Right lobe of liver (tissue), 6 donors: ENCODE measurements around the gene CLIC1. TPM values are rescaled to one million over a fixed set of nuclear protein-coding genes. Genes with fewer than 3 reads are reported as not detected.
A peak's percentile ranks its signal among the peaks of the same experiment; 100 is the strongest.

Source experiments
- ATAC-seq, 4 donors: fragments of 200-7000 bp; cut with Tn5 transposase; one replicate each; pipeline ENCODE4 v1.9.1; 2020; ENCODE audit warnings: mild to moderate bottlenecking in 4 of 4, moderate library complexity in 4 of 4
- DNase-seq, 3 donors: peaks; one replicate each; pipeline ENCODE4 v3.0.0-alpha.2; 2020
- H3K27ac ChIP-seq, 3 donors: fragments of 200-600 bp; one replicate each; pipeline ENCODE4 v1.8.0; 2022
- H3K27me3 ChIP-seq, 2 donors: fragments of 200-600 bp; one replicate each; pipeline ENCODE4 v1.8.0; 2022
- H3K36me3 ChIP-seq, 4 donors: fragments of 200-600 bp; sonication (generic) in 1 of 4; one replicate each; pipeline versions ENCODE4 v1.5.1 to v1.8.0; 2017 to 2022; ENCODE audit warnings: control low read depth in 1 of 4
- H3K4me1 ChIP-seq, 4 donors: fragments of 200-600 bp; sonication (generic) in 1 of 4; one replicate each; pipeline versions ENCODE4 v1.5.1 to v1.8.0; 2017 to 2022; ENCODE audit warnings: control low read depth in 1 of 4
- H3K4me3 ChIP-seq, 3 donors: fragments of 200-600 bp; one replicate each; pipeline ENCODE4 v1.8.0; 2022
- H3K9me3 ChIP-seq, 4 donors: fragments of 200-600 bp; sonication (generic) in 1 of 4; one replicate each; pipeline versions ENCODE4 v1.5.1 to v1.8.0; 2017 to 2022; ENCODE audit warnings: control low read depth in 1 of 4
- CTCF ChIP-seq, 4 donors: fragments of 200-600 bp in 3 of 4; fragments of 450-650 bp in 1 of 4; IDR thresholded peaks; one replicate each; pipeline versions ENCODE4 v1.5.1 to v1.8.0; 2016 to 2022; ENCODE audit warnings: antibody characterized with exemption in 4 of 4, mild to moderate bottlenecking in 2 of 4
- POLR2A ChIP-seq: fragments of 450-650 bp; IDR thresholded peaks from one replicate; pipeline ENCODE4 v1.6.1; 2017; ENCODE audit warnings: antibody characterized with exemption, mild to moderate bottlenecking
- WGBS: methylation state at CpG from one replicate; pipeline ENCODE4 v1.1.6; 2018; ENCODE audit warnings: low coverage, low lambda C conversion rate; ENCODE audit not compliant: insufficient coverage; ENCODE audit errors: missing lambda C conversion rate; 5-methylcytosine and 5-hydroxymethylcytosine counted together
- intact Hi-C, 2 donors: fragments of 100-400 bp; cut with DNase I; formaldehyde crosslinking; loops; one replicate each; pipeline versions ENCODE4 v1.11.2 to v1.14.1; 2022
- total RNA-seq, 6 experiments: library from RNA; depleted of rRNA in 2 of 6; stranded (reverse); fragments of >200 nt in 2 of 6; fragmentation: NEBNext Ultra II Directional in 3 of 6; extraction: Animal tissue kit (Norgen Biotek cat#: 25700) in 3 of 6; gene quantifications; one replicate each; pipeline versions ENCODE4 v1.1.0 to v1.2.4, GENCODE V29; 2016 to 2023
- donor health status: DM: no; HTN: yes; CAD: no.
- donor health status: DM: no; HTN: no; CAD: no.
- donor health status: DM: no; HTN: no; CAD: no.
- donor health status: DM: no; HTN: yes; CAD: no.
- donor health status: DM: no; HTN: yes; CAD: no.

The CLIC1 gene
- total RNA-seq, 6 experiments from 2014 or later = 36.7 to 123 (median 62.0) TPM

GRCh38 chr6:31720196-31720770, 16.0 kb downstream of the CLIC1 start:
- Histone ChIP-seq H3K27me3 (no peaks in the 10 kb centered on the region), H3K27ac (no peak overlapping the region), H3K36me3 (no peaks in the 10 kb centered on the region), H3K4me1 (no peaks in the 10 kb centered on the region), H3K4me3 (no peak overlapping the region), H3K9me3 (no peaks in the 10 kb centered on the region)
- ATAC-seq (no peak), DNase-seq (no peak)
- intact Hi-C loops = no loop called here
- TF ChIP-seq POLR2A = no peak
- TF ChIP-seq CTCF (IDR thresholded peaks at IDR 0.05) = no peak
- WGBS = 84% methylated on average over 5 of the region's 5 CpGs

- intact Hi-C loops = loop anchor here in 1 of 2 donors (10.0 kb wide), 1 partner anchor 46 kb away; the partner anchor contains the start of gene SAPCD1
- no peak overlapping the region for H3K27ac ChIP-seq
- WGBS = 90% methylated on average over 1 of the region's 6 CpGs
- ATAC-seq (peak in 1 of 4 donors; percentile 12), DNase-seq (no peak)
- no peaks in the 10 kb centered on the region for H3K27me3 ChIP-seq
- H3K4me1 ChIP-seq = no peaks in the 10 kb centered on the region
- no peak overlapping the region for H3K4me3 ChIP-seq
- H3K36me3 ChIP-seq = no peaks in the 10 kb centered on the region
- no peaks in the 10 kb centered on the region for H3K9me3 ChIP-seq
- TF ChIP-seq POLR2A = no peak
- TF ChIP-seq CTCF (IDR thresholded peaks at IDR 0.05) = no peak
These were observed 17.3 kb downstream of the CLIC1 start for GRCh38 chr6:31719001-31719400.

- intact Hi-C loops = loop anchor here in 1 of 2 donors (10.0 kb wide), 1 partner anchor 47 kb away; the partner anchor contains the start of gene SAPCD1
- H3K27ac ChIP-seq = no peak overlapping the region
These were observed 18.1 kb downstream of the CLIC1 start for GRCh38 chr6:31718265-31718664.

GRCh38 chr6:31717499-31718222, 18.7 kb downstream of the CLIC1 start:
- no peak for TF ChIP-seq POLR2A
- peak in 2 of 4 donors; percentile 7 to 9 for TF ChIP-seq CTCF (IDR thresholded peaks at IDR 0.05)
- Histone ChIP-seq H3K4me3 (no peak overlapping the region), H3K27ac (no peak overlapping the region), H3K27me3 (no peaks in the 10 kb centered on the region), H3K36me3 (no peaks in the 10 kb centered on the region), H3K9me3 (no peaks in the 10 kb centered on the region), H3K4me1 (no peaks in the 10 kb centered on the region)
- intact Hi-C loops = loop anchor here in 1 of 2 donors (10.0 kb wide), 1 partner anchor 47 kb away; the partner anchor contains the start of gene SAPCD1
- 70% methylated on average over 7 of the region's 10 CpGs for WGBS
- DNase-seq (no peak), ATAC-seq (peak; percentile 6 to 58 (median 36))

More at GRCh38 chr6:31718265-31718664, 18.1 kb downstream of the CLIC1 start:
- no peaks in the 10 kb centered on the region for H3K36me3 ChIP-seq
- WGBS = no CpG with 5 or more reads among the region's 1 CpG
- H3K9me3 ChIP-seq = no peaks in the 10 kb centered on the region
- no peak for TF ChIP-seq CTCF (IDR thresholded peaks at IDR 0.05)
- no peak for TF ChIP-seq POLR2A
- ATAC-seq (no peak), DNase-seq (no peak)
- H3K4me3 ChIP-seq = no peak overlapping the region
- H3K4me1 ChIP-seq = no peaks in the 10 kb centered on the region
- no peaks in the 10 kb centered on the region for H3K27me3 ChIP-seq
